ENCODE measurements around the gene SDF2.
A peak's percentile ranks its signal among the peaks of the same experiment; 100 is the strongest.

Gene SDF2

GRCh38 chr17:28685366-28685765 lies 23.7 kb upstream of the SDF2 start:
- peaks cover 3% of the 10 kb centered on the region for H3K79me2 ChIP-seq
- H3K4me3 ChIP-seq (ENCODE audit: low read depth, low read length) = no peak overlapping the region
- H2AFZ ChIP-seq = no peak overlapping the region
- H3K9me3 ChIP-seq (ENCODE audit: control insufficient read depth, low read length) = no peaks in the 10 kb centered on the region
- no peak for TF ChIP-seq CTCF (IDR thresholded peaks at IDR 0.05)
- no peak overlapping the region for H3K27ac ChIP-seq
- no peaks in the 10 kb centered on the region for H3K27me3 ChIP-seq (ENCODE audit: control insufficient read depth, insufficient read depth, low read length)
- no peaks in the 10 kb centered on the region for H3K36me3 ChIP-seq (ENCODE audit: control insufficient read depth, insufficient read depth, low read length)
- no peaks in the 10 kb centered on the region for H3K4me1 ChIP-seq
- no peak overlapping the region for H3K4me2 ChIP-seq (ENCODE audit: low read length)
- H3K9ac ChIP-seq = no peak overlapping the region

GRCh38 chr17:28684963-28685362 lies 23.3 kb upstream of the SDF2 start:
- Histone ChIP-seq H3K9ac (no peak overlapping the region), H3K4me1 (no peaks in the 10 kb centered on the region), H3K4me2 (ENCODE audit: low read length) (no peak overlapping the region), H3K36me3 (ENCODE audit: control insufficient read depth, insufficient read depth, low read length) (no peaks in the 10 kb centered on the region), H3K4me3 (ENCODE audit: low read depth, low read length) (no peak overlapping the region), H2AFZ (no peak overlapping the region), H3K9me3 (ENCODE audit: control insufficient read depth, low read length) (no peaks in the 10 kb centered on the region), H3K27me3 (ENCODE audit: control insufficient read depth, insufficient read depth, low read length) (no peaks in the 10 kb centered on the region), H3K27ac (peak overlapping the region; percentile 12), H3K79me2 (peaks cover 2% of the 10 kb centered on the region)
- TF ChIP-seq CTCF (IDR thresholded peaks at IDR 0.05) = peak; percentile 64

- TF ChIP-seq CTCF (IDR thresholded peaks at IDR 0.05) = no peak
- Histone ChIP-seq H3K9me3 (ENCODE audit: control insufficient read depth, low read length) (no peaks in the 10 kb centered on the region), H3K27ac (no peak overlapping the region)
These were observed 20.9 kb upstream of the SDF2 start for GRCh38 chr17:28682655-28683054.

GRCh38 chr17:28675980-28676379 lies 14.3 kb upstream of the SDF2 start:
- H3K27me3 ChIP-seq (ENCODE audit: control insufficient read depth, insufficient read depth, low read length) = no peaks in the 10 kb centered on the region
- no peak overlapping the region for H3K27ac ChIP-seq
- H3K4me1 ChIP-seq = peaks cover 13% of the 10 kb centered on the region
- peak; percentile 36 for TF ChIP-seq CTCF (IDR thresholded peaks at IDR 0.05)
- no peaks in the 10 kb centered on the region for H3K36me3 ChIP-seq (ENCODE audit: control insufficient read depth, insufficient read depth, low read length)
- no peak overlapping the region for H2AFZ ChIP-seq
- H3K79me2 ChIP-seq = no peaks in the 10 kb centered on the region
- H3K4me2 ChIP-seq (ENCODE audit: low read length) = no peak overlapping the region
- no peaks in the 10 kb centered on the region for H3K9me3 ChIP-seq (ENCODE audit: control insufficient read depth, low read length)
- no peak overlapping the region for H3K9ac ChIP-seq
- no peak overlapping the region for H3K4me3 ChIP-seq (ENCODE audit: low read depth, low read length)

More at GRCh38 chr17:28682655-28683054, 20.9 kb upstream of the SDF2 start:
- Histone ChIP-seq H3K27me3 (ENCODE audit: control insufficient read depth, insufficient read depth, low read length) (no peaks in the 10 kb centered on the region), H3K9ac (no peak overlapping the region), H3K4me1 (peaks cover 13% of the 10 kb centered on the region), H3K4me3 (ENCODE audit: low read depth, low read length) (no peak overlapping the region), H2AFZ (no peak overlapping the region), H3K4me2 (ENCODE audit: low read length) (no peak overlapping the region), H3K79me2 (no peaks in the 10 kb centered on the region), H3K36me3 (ENCODE audit: control insufficient read depth, insufficient read depth, low read length) (no peaks in the 10 kb centered on the region)

GRCh38 chr17:28675490-28675889 lies 13.8 kb upstream of the SDF2 start:
- no peaks in the 10 kb centered on the region for H3K36me3 ChIP-seq (ENCODE audit: control insufficient read depth, insufficient read depth, low read length)
- H3K4me1 ChIP-seq = peaks cover 13% of the 10 kb centered on the region
- H3K79me2 ChIP-seq = no peaks in the 10 kb centered on the region
- H3K9ac ChIP-seq = no peak overlapping the region
- H3K27ac ChIP-seq = no peak overlapping the region
- H3K4me2 ChIP-seq (ENCODE audit: low read length) = no peak overlapping the region
- H3K4me3 ChIP-seq (ENCODE audit: low read depth, low read length) = no peak overlapping the region
- TF ChIP-seq CTCF (IDR thresholded peaks at IDR 0.05) = no peak
- H3K9me3 ChIP-seq (ENCODE audit: control insufficient read depth, low read length) = no peaks in the 10 kb centered on the region
- H2AFZ ChIP-seq = no peak overlapping the region
- H3K27me3 ChIP-seq (ENCODE audit: control insufficient read depth, insufficient read depth, low read length) = no peaks in the 10 kb centered on the region
